Measurements from ENCODE around the gene NCBP2.
A peak's percentile ranks its signal among the peaks of the same experiment; 100 is the strongest.

Gene NCBP2

GRCh38 chr3:196942226-196942914 is at the start of gene NCBP2:
Gene NCBP2, minus strand, starts transcription at chr3:196942528. Its CDS starts 25 bp downstream, at chr3:196942503.
- peak; percentile 74 for TF ChIP-seq CTCF (IDR thresholded peaks at IDR 0.05)

GRCh38 chr3:196991581-196992460 is 49.5 kb upstream of the NCBP2 start:
- TF ChIP-seq CTCF (IDR thresholded peaks at IDR 0.05) = no peak

- TF ChIP-seq CTCF (IDR thresholded peaks at IDR 0.05) = no peak
Measured at GRCh38 chr3:196990601-196991007, 48.3 kb upstream of the NCBP2 start.

GRCh38 chr3:196989721-196990262 is 47.5 kb upstream of the NCBP2 start:
- no peak for TF ChIP-seq CTCF (IDR thresholded peaks at IDR 0.05)

- TF ChIP-seq CTCF (IDR thresholded peaks at IDR 0.05) = no peak
Measured at GRCh38 chr3:196988241-196989029, 46.1 kb upstream of the NCBP2 start.

- no peak for TF ChIP-seq CTCF (IDR thresholded peaks at IDR 0.05)
Measured at GRCh38 chr3:196987022-196987421, 44.7 kb upstream of the NCBP2 start.
